Smooth muscle cell (in vitro differentiated cells): Measurements from ENCODE around the gene ZNF580. TPM values are rescaled to one million over a fixed set of nuclear protein-coding genes. Genes with fewer than 3 reads are reported as not detected.

Source experiments
- DNase-seq: peaks from one replicate; lab custom pipeline; 2025; ENCODE audit not compliant: unreplicated experiment; lab: John Stamatoyannopoulos, UW
- H2AFZ ChIP-seq: fragments of 200-600 bp; sonication (generic); 2 replicates; pipeline ENCODE4 v1.6.0; 2016; ENCODE audit warnings: antibody characterized with exemption, low read depth, mild to moderate bottlenecking
- H3F3A ChIP-seq: fragments of 200-600 bp; sonication (generic); 2 replicates; pipeline ENCODE4 v1.6.0; 2017; ENCODE audit warnings: antibody characterized with exemption, low read depth
- H3K27ac ChIP-seq: fragments of 200-600 bp; sonication (generic); 2 replicates; pipeline ENCODE4 v1.5.1; 2016; ENCODE audit warnings: low read depth, mild to moderate bottlenecking
- H3K27me3 ChIP-seq: fragments of 200-600 bp; sonication (generic); 2 replicates; pipeline ENCODE4 v1.6.1; 2016; ENCODE audit warnings: low read depth, mild to moderate bottlenecking
- H3K36me3 ChIP-seq: fragments of 200-600 bp; sonication (generic); 2 replicates; pipeline ENCODE4 v1.5.1; 2016; ENCODE audit warnings: low read depth
- H3K4me1 ChIP-seq: fragments of 200-600 bp; sonication (generic); 2 replicates; pipeline ENCODE4 v1.5.1; 2016; ENCODE audit warnings: low read depth
- H3K4me2 ChIP-seq: fragments of 200-600 bp; sonication (generic); 2 replicates; pipeline ENCODE4 v1.6.0; 2016; ENCODE audit warnings: mild to moderate bottlenecking
- H3K4me3 ChIP-seq: fragments of 200-600 bp; sonication (generic); 2 replicates; pipeline ENCODE4 v1.5.1; 2016; ENCODE audit warnings: mild to moderate bottlenecking
- H3K79me2 ChIP-seq: fragments of 200-600 bp; sonication (generic); 2 replicates; pipeline ENCODE4 v1.6.0; 2016; ENCODE audit warnings: low read depth, mild to moderate bottlenecking
- H3K9ac ChIP-seq: fragments of 200-600 bp; sonication (generic); 2 replicates; pipeline ENCODE4 v1.6.0; 2016; ENCODE audit warnings: low read depth
- H3K9me3 ChIP-seq: fragments of 200-600 bp; sonication (generic); replicated peaks from 2 replicates; pipeline ENCODE4 v1.5.1; 2016; ENCODE audit warnings: low read depth
- H4K20me1 ChIP-seq: fragments of 200-600 bp; sonication (generic); 2 replicates; pipeline ENCODE4 v1.6.0; 2016; ENCODE audit warnings: low read depth
- CTCF ChIP-seq: fragments of 200-600 bp; sonication (generic); IDR thresholded peaks from 2 replicates; pipeline ENCODE4 v1.5.1; 2017; ENCODE audit warnings: borderline replicate concordance, mild to moderate bottlenecking, antibody characterized with exemption; ENCODE audit not compliant: insufficient read depth, poor library complexity, severe bottlenecking
- WGBS: methylation state at CpG from one replicate; pipeline ENCODE4 v1.1.7; 2016; ENCODE audit warnings: low lambda C conversion rate; 5-methylcytosine and 5-hydroxymethylcytosine counted together
- polyA plus RNA-seq: library from polyadenylated mRNA; unstranded; fragments of >200 nt; fragmentation: Nextera tagmentation; extraction: Ambion mirVana; gene quantifications from 2 replicates; pipeline ENCODE4 v1.2.1, GENCODE V29; 2016
- total RNA-seq: library from RNA; depleted of rRNA; stranded (reverse); fragments of >200 nt; gene quantifications from 2 replicates; pipeline ENCODE4 v1.2.3, GENCODE V29; 2014

ZNF580 gene
- total and polyA plus RNA-seq, 2 experiments from 2014 or later, result 11.9 to 76.8 TPM

DNA sequence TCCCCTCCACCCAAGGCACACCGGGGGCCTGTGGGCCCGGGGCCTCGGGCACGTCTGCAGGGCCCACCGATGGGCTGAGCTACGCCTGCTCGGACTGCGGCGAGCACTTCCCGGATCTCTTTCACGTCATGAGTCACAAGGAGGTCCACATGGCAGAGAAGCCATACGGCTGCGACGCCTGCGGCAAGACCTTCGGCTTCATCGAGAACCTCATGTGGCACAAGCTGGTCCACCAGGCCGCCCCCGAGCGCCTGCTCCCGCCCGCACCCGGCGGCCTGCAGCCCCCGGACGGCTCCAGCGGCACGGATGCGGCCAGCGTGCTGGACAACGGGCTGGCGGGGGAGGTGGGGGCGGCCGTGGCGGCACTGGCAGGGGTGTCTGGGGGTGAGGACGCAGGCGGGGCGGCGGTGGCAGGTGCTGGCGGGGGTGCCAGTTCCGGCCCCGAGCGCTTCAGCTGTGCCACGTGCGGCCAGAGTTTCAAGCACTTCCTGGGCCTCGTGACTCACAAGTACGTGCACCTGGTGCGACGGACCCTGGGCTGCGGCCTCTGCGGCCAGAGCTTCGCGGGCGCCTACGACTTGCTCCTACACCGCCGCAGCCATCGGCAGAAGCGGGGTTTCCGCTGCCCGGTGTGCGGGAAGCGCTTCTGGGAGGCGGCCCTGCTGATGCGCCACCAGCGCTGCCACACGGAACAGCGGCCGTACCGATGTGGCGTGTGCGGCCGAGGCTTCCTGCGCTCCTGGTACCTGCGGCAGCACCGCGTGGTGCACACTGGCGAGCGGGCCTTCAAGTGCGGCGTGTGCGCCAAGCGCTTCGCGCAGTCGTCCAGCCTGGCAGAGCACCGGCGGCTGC is 25.0 kb upstream of the ZNF580 start:
- H2AFZ ChIP-seq, result no peak overlapping the region
- no peak overlapping the region for H3K27ac ChIP-seq
- H3K4me1 ChIP-seq, result no peaks in the 10 kb centered on the region
- H3K27me3 ChIP-seq, result no peaks in the 10 kb centered on the region
- DNase-seq, result no peak
- no peaks in the 10 kb centered on the region for H3K36me3 ChIP-seq
- H3F3A ChIP-seq, result peaks cover 4% of the 10 kb centered on the region
- 98% methylated on average over 53 of the region's 88 CpGs for WGBS
- peaks cover 8% of the 10 kb centered on the region for H3K79me2 ChIP-seq
- no peaks in the 10 kb centered on the region for H3K9me3 ChIP-seq
- H3K4me3 ChIP-seq, result no peak overlapping the region
- H4K20me1 ChIP-seq, result peaks cover 24% of the 10 kb centered on the region
- H3K4me2 ChIP-seq, result no peak overlapping the region
- no peak overlapping the region for H3K9ac ChIP-seq
- no peak for TF ChIP-seq CTCF

DNA sequence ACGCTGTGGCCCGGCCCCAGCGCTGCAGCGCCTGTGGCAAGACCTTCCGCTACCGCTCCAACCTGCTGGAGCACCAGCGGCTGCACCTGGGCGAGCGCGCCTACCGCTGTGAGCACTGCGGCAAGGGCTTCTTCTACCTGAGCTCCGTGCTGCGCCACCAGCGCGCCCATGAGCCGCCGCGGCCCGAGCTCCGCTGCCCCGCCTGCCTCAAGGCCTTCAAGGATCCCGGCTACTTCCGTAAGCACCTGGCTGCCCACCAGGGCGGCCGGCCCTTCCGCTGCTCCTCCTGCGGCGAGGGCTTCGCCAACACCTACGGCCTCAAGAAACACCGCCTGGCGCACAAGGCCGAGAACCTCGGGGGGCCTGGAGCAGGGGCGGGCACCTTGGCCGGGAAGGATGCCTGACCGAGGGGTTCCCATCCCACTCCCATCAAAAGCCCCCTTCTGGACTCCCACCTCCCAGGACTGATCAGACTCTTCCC is 24.4 kb upstream of the ZNF580 start:
- no peak overlapping the region for H3K9ac ChIP-seq
- no peak overlapping the region for H3K4me2 ChIP-seq
- no peaks in the 10 kb centered on the region for H3K27me3 ChIP-seq
- no peaks in the 10 kb centered on the region for H3K9me3 ChIP-seq
- H3K79me2 ChIP-seq, result peaks cover 6% of the 10 kb centered on the region
- H2AFZ ChIP-seq, result no peak overlapping the region
- H4K20me1 ChIP-seq, result peaks cover 20% of the 10 kb centered on the region
- DNase-seq, result no peak
- 98% methylated on average over 15 of the region's 38 CpGs for WGBS
- no peak overlapping the region for H3K27ac ChIP-seq
- H3K4me1 ChIP-seq, result no peaks in the 10 kb centered on the region
- TF ChIP-seq CTCF, result no peak
- H3K36me3 ChIP-seq, result no peaks in the 10 kb centered on the region
- no peak overlapping the region for H3K4me3 ChIP-seq
- peaks cover 4% of the 10 kb centered on the region for H3F3A ChIP-seq

GRCh38 chr19:55617426-55617825 is 23.4 kb upstream of the ZNF580 start:
- Histone ChIP-seq H3K4me2 (no peak overlapping the region), H3K27me3 (no peaks in the 10 kb centered on the region), H3K36me3 (no peaks in the 10 kb centered on the region), H3K79me2 (peaks cover 3% of the 10 kb centered on the region), H2AFZ (no peak overlapping the region), H3F3A (peaks cover 4% of the 10 kb centered on the region), H3K27ac (no peak overlapping the region), H3K9ac (no peak overlapping the region), H3K4me3 (no peak overlapping the region), H4K20me1 (peaks cover 11% of the 10 kb centered on the region), H3K9me3 (no peaks in the 10 kb centered on the region), H3K4me1 (no peaks in the 10 kb centered on the region)
- WGBS, result 98% methylated on average over 8 of the region's 8 CpGs
- TF ChIP-seq CTCF, result no peak
- DNase-seq, result no peak
